Measurements from ENCODE around the gene P2RX2. TPM values are rescaled to one million over a fixed set of nuclear protein-coding genes. Genes with fewer than 3 reads are reported as not detected.

The P2RX2 gene
- total RNA-seq, 1 donor from 2014 or later: 0.19 TPM

- H3K36me3 Mint-ChIP-seq (ENCODE audit: insufficient read depth): peaks cover 26% of the 10 kb centered on the region
- H3K4me1 Mint-ChIP-seq (ENCODE audit: low read depth): no peaks in the 10 kb centered on the region
- no peak for DNase-seq (ENCODE audit: low spot score, unreplicated experiment)
- TF ChIP-seq CTCF (IDR thresholded peaks at IDR 0.05; ENCODE audit: unreplicated experiment): no peak
- no peak overlapping the region for H3K4me3 Mint-ChIP-seq (ENCODE audit: low read depth)
- no peaks in the 10 kb centered on the region for H3K9me3 Mint-ChIP-seq (ENCODE audit: low read depth)
- H3K27me3 Mint-ChIP-seq: peaks cover 28% of the 10 kb centered on the region
- H3K27ac Mint-ChIP-seq: no peak overlapping the region
These were observed 37.8 kb upstream of the P2RX2 start for GRCh38 chr12:132580701-132581292.

- Mint-ChIP-seq H3K4me3 (ENCODE audit: low read depth) (no peak overlapping the region), H3K36me3 (ENCODE audit: insufficient read depth) (peaks cover 25% of the 10 kb centered on the region)
These were observed 37.1 kb upstream of the P2RX2 start for GRCh38 chr12:132581348-132582057.

GRCh38 chr12:132582058-132582420, 36.5 kb upstream of the P2RX2 start:
- Mint-ChIP-seq H3K36me3 (ENCODE audit: insufficient read depth) (peaks cover 25% of the 10 kb centered on the region), H3K27me3 (peaks cover 36% of the 10 kb centered on the region), H3K4me1 (ENCODE audit: low read depth) (no peaks in the 10 kb centered on the region), H3K27ac (no peak overlapping the region), H3K9me3 (ENCODE audit: low read depth) (no peaks in the 10 kb centered on the region), H3K4me3 (ENCODE audit: low read depth) (no peak overlapping the region)
- TF ChIP-seq CTCF (IDR thresholded peaks at IDR 0.05; ENCODE audit: unreplicated experiment): no peak
- DNase-seq (ENCODE audit: low spot score, unreplicated experiment): no peak

More at GRCh38 chr12:132581348-132582057, 37.1 kb upstream of the P2RX2 start:
- H3K27ac Mint-ChIP-seq: no peak overlapping the region
- DNase-seq (ENCODE audit: low spot score, unreplicated experiment): no peak
- no peak for TF ChIP-seq CTCF (IDR thresholded peaks at IDR 0.05; ENCODE audit: unreplicated experiment)
- H3K9me3 Mint-ChIP-seq (ENCODE audit: low read depth): no peaks in the 10 kb centered on the region
- H3K27me3 Mint-ChIP-seq: peaks cover 34% of the 10 kb centered on the region
- no peaks in the 10 kb centered on the region for H3K4me1 Mint-ChIP-seq (ENCODE audit: low read depth)

- TF ChIP-seq CTCF (IDR thresholded peaks at IDR 0.05; ENCODE audit: unreplicated experiment): no peak
- no peak for DNase-seq (ENCODE audit: low spot score, unreplicated experiment)
- Mint-ChIP-seq H3K36me3 (ENCODE audit: insufficient read depth) (peaks cover 24% of the 10 kb centered on the region), H3K27me3 (peaks cover 36% of the 10 kb centered on the region), H3K4me3 (ENCODE audit: low read depth) (no peak overlapping the region), H3K9me3 (ENCODE audit: low read depth) (no peaks in the 10 kb centered on the region), H3K4me1 (ENCODE audit: low read depth) (no peaks in the 10 kb centered on the region), H3K27ac (no peak overlapping the region)
These were observed 35.8 kb upstream of the P2RX2 start for GRCh38 chr12:132582582-132583410.

- DNase-seq (ENCODE audit: low spot score, unreplicated experiment): no peak
- Mint-ChIP-seq H3K9me3 (ENCODE audit: low read depth) (no peaks in the 10 kb centered on the region), H3K27me3 (peaks cover 40% of the 10 kb centered on the region), H3K36me3 (ENCODE audit: insufficient read depth) (peaks cover 21% of the 10 kb centered on the region), H3K4me3 (ENCODE audit: low read depth) (no peak overlapping the region), H3K4me1 (ENCODE audit: low read depth) (no peaks in the 10 kb centered on the region), H3K27ac (no peak overlapping the region)
- no peak for TF ChIP-seq CTCF (IDR thresholded peaks at IDR 0.05; ENCODE audit: unreplicated experiment)
These were observed 35.2 kb upstream of the P2RX2 start for GRCh38 chr12:132583411-132583710.
